Measurements from ENCODE around the gene LAPTM4A. TPM values are rescaled to one million over a fixed set of nuclear protein-coding genes. Genes with fewer than 3 reads are reported as not detected.

The LAPTM4A gene
- total RNA-seq, 3 donors from 2014 or later, result 199 to 349 (median 264) TPM

DNA sequence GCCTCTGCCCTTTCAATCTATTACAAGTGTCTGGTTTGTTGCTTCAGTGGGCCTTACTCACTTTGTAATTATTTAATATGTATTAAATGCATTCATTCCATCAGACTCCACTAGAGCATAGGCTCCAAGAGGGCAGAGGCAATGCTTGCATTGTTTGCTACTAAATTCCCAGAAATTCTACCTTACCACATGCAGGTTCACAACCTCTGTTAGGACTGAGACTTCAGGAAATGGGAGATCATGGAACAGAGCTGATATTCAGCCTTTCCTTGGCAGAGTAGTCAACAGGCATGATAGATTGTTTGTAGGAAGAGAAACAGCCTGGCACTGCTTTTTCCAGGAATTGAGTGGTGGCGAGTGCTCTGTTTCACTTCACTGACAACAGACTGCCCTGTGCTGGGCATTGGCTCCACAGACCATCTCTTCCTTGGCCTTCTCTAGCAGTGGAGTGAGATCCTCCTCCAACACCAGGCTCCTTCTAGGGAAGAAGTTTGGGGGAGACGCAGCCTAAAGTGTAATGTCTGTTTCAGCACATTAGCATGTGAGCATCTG is 32.8 kb downstream of the LAPTM4A start:
- Histone ChIP-seq H3K9me3 (peaks cover 0 to 5% of the 10 kb centered on the region in 2 donors), H3K27ac (no peak overlapping the region), H3K4me1 (no peaks in the 10 kb centered on the region), H3K36me3 (no peaks in the 10 kb centered on the region), H3K4me3 (no peak overlapping the region), H3K27me3 (no peaks in the 10 kb centered on the region)
- intact Hi-C loops (cut with DNase I; ENCODE audit: low total_unique reads), result loop anchor here (10.0 kb wide), 1 partner anchor 76 kb away; no protein-coding TSS in a partner anchor
- DNase-seq (ENCODE audit: low spot score in 2 of 2), result no peak
- TF ChIP-seq POLR2A (IDR thresholded peaks at IDR 0.05), result no peak
- TF ChIP-seq POLR2AphosphoS5 (IDR thresholded peaks at IDR 0.05), result no peak
- TF ChIP-seq, protein P1, sequence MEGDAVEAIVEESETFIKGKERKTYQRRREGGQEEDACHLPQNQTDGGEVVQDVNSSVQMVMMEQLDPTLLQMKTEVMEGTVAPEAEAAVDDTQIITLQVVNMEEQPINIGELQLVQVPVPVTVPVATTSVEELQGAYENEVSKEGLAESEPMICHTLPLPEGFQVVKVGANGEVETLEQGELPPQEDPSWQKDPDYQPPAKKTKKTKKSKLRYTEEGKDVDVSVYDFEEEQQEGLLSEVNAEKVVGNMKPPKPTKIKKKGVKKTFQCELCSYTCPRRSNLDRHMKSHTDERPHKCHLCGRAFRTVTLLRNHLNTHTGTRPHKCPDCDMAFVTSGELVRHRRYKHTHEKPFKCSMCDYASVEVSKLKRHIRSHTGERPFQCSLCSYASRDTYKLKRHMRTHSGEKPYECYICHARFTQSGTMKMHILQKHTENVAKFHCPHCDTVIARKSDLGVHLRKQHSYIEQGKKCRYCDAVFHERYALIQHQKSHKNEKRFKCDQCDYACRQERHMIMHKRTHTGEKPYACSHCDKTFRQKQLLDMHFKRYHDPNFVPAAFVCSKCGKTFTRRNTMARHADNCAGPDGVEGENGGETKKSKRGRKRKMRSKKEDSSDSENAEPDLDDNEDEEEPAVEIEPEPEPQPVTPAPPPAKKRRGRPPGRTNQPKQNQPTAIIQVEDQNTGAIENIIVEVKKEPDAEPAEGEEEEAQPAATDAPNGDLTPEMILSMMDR (IDR thresholded peaks at IDR 0.05), result no peak

GRCh38 chr2:20016346-20016745 is 35.1 kb downstream of the LAPTM4A start:
- Histone ChIP-seq H3K27ac (no peak overlapping the region), H3K27me3 (no peaks in the 10 kb centered on the region), H3K4me3 (no peak overlapping the region), H3K9me3 (peaks cover 0 to 2% of the 10 kb centered on the region in 2 donors), H3K36me3 (no peaks in the 10 kb centered on the region), H3K4me1 (peaks cover 0 to 5% of the 10 kb centered on the region in 2 donors)
- TF ChIP-seq POLR2A (IDR thresholded peaks at IDR 0.05) (no peak), POLR2AphosphoS5 (IDR thresholded peaks at IDR 0.05) (no peak)
- TF ChIP-seq, protein P1 (IDR thresholded peaks at IDR 0.05), result no peak
- DNase-seq (ENCODE audit: low spot score in 2 of 2), result no peak
- intact Hi-C loops (cut with DNase I; ENCODE audit: low total_unique reads), result loop anchor here (10.0 kb wide), 1 partner anchor 78 kb away; no protein-coding TSS in a partner anchor

DNA sequence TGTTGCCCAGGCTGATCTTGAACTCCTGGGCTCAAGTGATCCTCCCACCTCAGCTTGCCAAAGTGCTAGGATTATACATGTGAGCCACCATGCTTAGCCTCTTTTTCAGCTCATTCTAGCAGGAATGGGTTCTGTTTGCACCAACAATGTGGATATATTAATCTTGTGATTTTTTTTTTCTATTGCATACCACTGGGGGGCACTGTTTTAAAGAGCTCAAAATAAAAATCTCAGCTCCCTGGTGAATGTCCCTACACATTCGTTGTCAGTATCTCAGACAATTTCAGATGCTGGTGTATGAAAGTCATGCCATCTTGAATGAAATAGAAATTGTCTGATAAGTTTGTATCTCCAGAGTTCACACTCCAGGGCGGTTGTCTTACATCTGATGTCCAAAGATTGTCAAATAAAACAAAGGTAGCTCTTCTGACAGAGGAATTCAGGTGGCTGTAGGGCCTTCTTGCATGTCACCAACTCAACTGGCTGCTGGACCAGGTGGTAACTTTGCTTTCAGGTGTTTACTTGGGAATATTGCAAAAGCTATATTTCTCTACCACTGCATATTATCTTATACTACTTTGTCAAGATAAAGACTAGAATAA is 35.8 kb downstream of the LAPTM4A start:
- Histone ChIP-seq H3K36me3 (no peaks in the 10 kb centered on the region), H3K27ac (no peak overlapping the region), H3K9me3 (no peaks in the 10 kb centered on the region), H3K27me3 (no peaks in the 10 kb centered on the region), H3K4me3 (no peak overlapping the region), H3K4me1 (peaks cover 0 to 5% of the 10 kb centered on the region in 2 donors)
- no peak for DNase-seq (ENCODE audit: low spot score in 2 of 2)
- TF ChIP-seq POLR2A (IDR thresholded peaks at IDR 0.05) (no peak), POLR2AphosphoS5 (IDR thresholded peaks at IDR 0.05) (no peak)
- TF ChIP-seq, protein P1 (IDR thresholded peaks at IDR 0.05), result peak; percentile 62 to 69 (median 64)
- intact Hi-C loops (cut with DNase I; ENCODE audit: low total_unique reads), result loop anchor here (10.0 kb wide), 1 partner anchor 79 kb away; no protein-coding TSS in a partner anchor

DNA sequence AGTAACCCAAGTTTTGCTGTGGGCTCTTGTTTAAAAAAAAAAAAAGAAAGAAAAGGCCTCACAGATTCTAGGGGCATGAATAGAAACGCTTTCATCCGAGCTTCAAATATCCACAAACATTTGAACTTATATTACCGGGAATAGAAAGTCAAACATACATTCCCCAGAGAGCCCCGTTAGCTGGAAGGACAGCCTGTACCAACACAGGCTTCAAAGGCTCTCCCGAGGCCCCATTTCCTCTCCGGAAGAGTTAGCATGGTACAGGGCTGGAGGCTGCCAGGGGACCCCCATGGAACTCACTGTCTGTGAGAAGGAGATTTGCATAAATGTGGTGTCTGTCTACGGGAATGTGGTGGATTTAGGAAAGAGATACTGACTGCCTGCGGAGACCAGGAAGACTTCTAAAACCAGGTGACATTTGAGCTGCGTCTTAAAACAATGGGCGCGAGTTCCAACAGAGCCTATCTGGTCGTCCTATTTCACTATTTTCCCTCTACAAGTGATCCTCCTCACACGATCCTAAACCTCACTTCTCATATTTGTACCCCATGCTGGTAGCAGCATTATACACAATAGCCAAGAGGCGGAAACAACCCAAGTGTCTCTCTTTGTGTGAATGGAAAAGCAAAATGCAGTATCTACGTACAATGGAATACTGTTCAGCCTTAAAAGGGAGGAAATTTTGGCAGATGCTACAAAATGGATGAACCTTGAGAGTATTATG is 38.1 kb downstream of the LAPTM4A start:
- TF ChIP-seq POLR2A (IDR thresholded peaks at IDR 0.05) (no peak), POLR2AphosphoS5 (IDR thresholded peaks at IDR 0.05) (no peak)
- TF ChIP-seq, protein P1 (IDR thresholded peaks at IDR 0.05), result no peak
- H3K4me3 ChIP-seq, result peak overlapping the region; percentile 47 to 79 (median 61)
- H3K4me1 ChIP-seq, result peaks cover 0 to 5% of the 10 kb centered on the region in 2 donors
- intact Hi-C loops (cut with DNase I; ENCODE audit: low total_unique reads), result loop anchor here (10.0 kb wide), 1 partner anchor 82 kb away; no protein-coding TSS in a partner anchor
- no peak for DNase-seq (ENCODE audit: low spot score in 2 of 2)
- peak overlapping the region in 1 of 2 donors; percentile 52 for H3K27ac ChIP-seq
- no peaks in the 10 kb centered on the region for H3K36me3 ChIP-seq
- H3K9me3 ChIP-seq, result no peaks in the 10 kb centered on the region
- H3K27me3 ChIP-seq, result no peaks in the 10 kb centered on the region

Data from breast epithelium (tissue), 4 donors.